ENCODE data around the gene MRPL53. TPM values are rescaled to one million over a fixed set of nuclear protein-coding genes. Genes with fewer than 3 reads are reported as not detected.
A peak's percentile ranks its signal among the peaks of the same experiment; 100 is the strongest.

MRPL53 gene
- total and polyA plus RNA-seq, 2 of the 13 experiments (the other 11 are each of a cell fraction or from before 2014, with no cell fraction given): 34.3 to 51.9 TPM

DNA sequence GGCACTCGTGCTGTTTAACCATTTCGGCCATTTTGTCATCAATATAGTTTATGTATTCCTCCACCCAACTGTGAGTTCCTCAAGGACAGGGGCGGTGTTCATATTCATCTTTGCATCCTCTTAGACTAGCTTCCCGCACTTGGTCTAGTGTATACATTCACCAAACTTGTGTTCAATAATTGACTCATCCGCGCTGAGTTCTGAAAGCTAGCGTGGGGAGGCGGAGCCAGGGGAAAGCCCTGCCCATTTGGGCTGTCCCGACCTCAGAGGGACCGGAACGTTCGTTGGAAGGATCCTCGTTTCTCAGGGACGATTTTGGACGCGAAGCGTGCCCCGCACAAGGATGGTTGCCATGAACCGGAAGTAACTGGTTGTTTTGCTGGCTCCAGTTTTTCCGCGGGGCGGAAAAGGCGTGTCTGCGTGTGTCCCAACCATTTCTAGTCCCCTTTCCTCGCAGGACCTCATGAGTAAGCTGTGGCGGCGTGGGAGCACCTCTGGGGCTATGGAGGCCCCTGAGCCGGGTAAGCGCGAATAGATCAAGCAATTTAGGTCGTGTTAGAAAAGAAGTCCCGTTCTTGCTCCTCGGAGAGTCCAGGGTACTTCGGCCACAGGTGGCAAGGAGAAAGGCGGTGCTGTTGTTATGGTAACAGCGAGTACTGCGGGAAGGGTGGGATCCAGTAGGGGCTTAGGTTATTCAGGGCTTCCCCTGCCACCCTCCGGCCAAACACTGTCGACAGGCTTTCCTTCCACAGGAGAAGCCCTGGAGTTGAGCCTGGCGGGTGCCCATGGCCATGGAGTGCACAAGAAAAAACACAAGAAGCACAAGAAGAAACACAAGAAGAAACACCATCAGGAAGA, 17.6 kb downstream of the MRPL53 start, which contains the start of gene INO80B (continued):
- TF ChIP-seq RFX3 (CRISPR knock-in tag; IDR thresholded peaks at IDR 0.05) (peak; percentile 87), AGO2 (optimal IDR thresholded peaks at IDR 0.05; ENCODE audit: low read depth, low read length) (no peak), GABPB1 (CRISPR knock-in tag; IDR thresholded peaks at IDR 0.05) (peak; percentile 99), ZNF234 (CRISPR knock-in tag; conservative IDR thresholded peaks at IDR 0.05) (no peak), ZSCAN29 (CRISPR knock-in tag; conservative IDR thresholded peaks at IDR 0.05) (no peak; the same call in 1 of the 2 replicates), NR2C2 (CRISPR knock-in tag; IDR thresholded peaks at IDR 0.05; ENCODE audit: borderline replicate concordance) (peak; percentile 99), NFE2 (CRISPR knock-in tag; IDR thresholded peaks at IDR 0.05) (no peak), ZNF569 (CRISPR knock-in tag; IDR thresholded peaks at IDR 0.05; ENCODE audit: borderline replicate concordance) (0 out of 2 replicates have a peak, but pooled peaks have one; percentile 30), TGIF2 (CRISPR knock-in tag; IDR thresholded peaks at IDR 0.05) (peak; percentile 97), NPAS2 (CRISPR knock-in tag; IDR thresholded peaks at IDR 0.05; ENCODE audit: borderline replicate concordance) (no peak), HNF4G (IDR thresholded peaks at IDR 0.05; ENCODE audit: borderline replicate concordance, low read depth, low read length) (peak; percentile 36; the same call in 1 of the 2 replicates), HNF4G (CRISPR knock-in tag; IDR thresholded peaks at IDR 0.05; ENCODE audit: borderline replicate concordance, low read depth) (peak; percentile 86; the same call in 1 of the 2 replicates), SNAI1 (CRISPR knock-in tag; IDR thresholded peaks at IDR 0.05; ENCODE audit: borderline replicate concordance) (no peak), POLR2AphosphoS2 (IDR thresholded peaks at IDR 0.05; ENCODE audit: low read depth, low read length) (peak; percentile 63; the same call in 1 of the 2 replicates)
- TF ChIP-seq, protein P1, sequence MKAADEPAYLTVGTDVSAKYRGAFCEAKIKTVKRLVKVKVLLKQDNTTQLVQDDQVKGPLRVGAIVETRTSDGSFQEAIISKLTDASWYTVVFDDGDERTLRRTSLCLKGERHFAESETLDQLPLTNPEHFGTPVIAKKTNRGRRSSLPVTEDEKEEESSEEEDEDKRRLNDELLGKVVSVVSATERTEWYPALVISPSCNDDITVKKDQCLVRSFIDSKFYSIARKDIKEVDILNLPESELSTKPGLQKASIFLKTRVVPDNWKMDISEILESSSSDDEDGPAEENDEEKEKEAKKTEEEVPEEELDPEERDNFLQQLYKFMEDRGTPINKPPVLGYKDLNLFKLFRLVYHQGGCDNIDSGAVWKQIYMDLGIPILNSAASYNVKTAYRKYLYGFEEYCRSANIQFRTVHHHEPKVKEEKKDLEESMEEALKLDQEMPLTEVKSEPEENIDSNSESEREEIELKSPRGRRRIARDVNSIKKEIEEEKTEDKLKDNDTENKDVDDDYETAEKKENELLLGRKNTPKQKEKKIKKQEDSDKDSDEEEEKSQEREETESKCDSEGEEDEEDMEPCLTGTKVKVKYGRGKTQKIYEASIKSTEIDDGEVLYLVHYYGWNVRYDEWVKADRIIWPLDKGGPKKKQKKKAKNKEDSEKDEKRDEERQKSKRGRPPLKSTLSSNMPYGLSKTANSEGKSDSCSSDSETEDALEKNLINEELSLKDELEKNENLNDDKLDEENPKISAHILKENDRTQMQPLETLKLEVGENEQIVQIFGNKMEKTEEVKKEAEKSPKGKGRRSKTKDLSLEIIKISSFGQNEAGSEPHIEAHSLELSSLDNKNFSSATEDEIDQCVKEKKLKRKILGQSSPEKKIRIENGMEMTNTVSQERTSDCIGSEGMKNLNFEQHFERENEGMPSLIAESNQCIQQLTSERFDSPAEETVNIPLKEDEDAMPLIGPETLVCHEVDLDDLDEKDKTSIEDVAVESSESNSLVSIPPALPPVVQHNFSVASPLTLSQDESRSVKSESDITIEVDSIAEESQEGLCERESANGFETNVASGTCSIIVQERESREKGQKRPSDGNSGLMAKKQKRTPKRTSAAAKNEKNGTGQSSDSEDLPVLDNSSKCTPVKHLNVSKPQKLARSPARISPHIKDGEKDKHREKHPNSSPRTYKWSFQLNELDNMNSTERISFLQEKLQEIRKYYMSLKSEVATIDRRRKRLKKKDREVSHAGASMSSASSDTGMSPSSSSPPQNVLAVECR (CRISPR knock-in tag; IDR thresholded peaks at IDR 0.05; ENCODE audit: borderline replicate concordance): peak; percentile 99
- TF ChIP-seq, protein P2, sequence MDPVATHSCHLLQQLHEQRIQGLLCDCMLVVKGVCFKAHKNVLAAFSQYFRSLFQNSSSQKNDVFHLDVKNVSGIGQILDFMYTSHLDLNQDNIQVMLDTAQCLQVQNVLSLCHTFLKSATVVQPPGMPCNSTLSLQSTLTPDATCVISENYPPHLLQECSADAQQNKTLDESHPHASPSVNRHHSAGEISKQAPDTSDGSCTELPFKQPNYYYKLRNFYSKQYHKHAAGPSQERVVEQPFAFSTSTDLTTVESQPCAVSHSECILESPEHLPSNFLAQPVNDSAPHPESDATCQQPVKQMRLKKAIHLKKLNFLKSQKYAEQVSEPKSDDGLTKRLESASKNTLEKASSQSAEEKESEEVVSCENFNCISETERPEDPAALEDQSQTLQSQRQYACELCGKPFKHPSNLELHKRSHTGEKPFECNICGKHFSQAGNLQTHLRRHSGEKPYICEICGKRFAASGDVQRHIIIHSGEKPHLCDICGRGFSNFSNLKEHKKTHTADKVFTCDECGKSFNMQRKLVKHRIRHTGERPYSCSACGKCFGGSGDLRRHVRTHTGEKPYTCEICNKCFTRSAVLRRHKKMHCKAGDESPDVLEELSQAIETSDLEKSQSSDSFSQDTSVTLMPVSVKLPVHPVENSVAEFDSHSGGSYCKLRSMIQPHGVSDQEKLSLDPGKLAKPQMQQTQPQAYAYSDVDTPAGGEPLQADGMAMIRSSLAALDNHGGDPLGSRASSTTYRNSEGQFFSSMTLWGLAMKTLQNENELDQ (CRISPR knock-in tag; IDR thresholded peaks at IDR 0.05; ENCODE audit: borderline replicate concordance): no peak
- TF ChIP-seq, protein P3, sequence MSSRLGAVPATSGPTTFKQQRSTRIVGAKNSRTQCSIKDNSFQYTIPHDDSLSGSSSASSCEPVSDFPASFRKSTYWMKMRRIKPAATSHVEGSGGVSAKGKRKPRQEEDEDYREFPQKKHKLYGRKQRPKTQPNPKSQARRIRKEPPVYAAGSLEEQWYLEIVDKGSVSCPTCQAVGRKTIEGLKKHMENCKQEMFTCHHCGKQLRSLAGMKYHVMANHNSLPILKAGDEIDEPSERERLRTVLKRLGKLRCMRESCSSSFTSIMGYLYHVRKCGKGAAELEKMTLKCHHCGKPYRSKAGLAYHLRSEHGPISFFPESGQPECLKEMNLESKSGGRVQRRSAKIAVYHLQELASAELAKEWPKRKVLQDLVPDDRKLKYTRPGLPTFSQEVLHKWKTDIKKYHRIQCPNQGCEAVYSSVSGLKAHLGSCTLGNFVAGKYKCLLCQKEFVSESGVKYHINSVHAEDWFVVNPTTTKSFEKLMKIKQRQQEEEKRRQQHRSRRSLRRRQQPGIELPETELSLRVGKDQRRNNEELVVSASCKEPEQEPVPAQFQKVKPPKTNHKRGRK (CRISPR knock-in tag; IDR thresholded peaks at IDR 0.05): peak; percentile 56; the same call in 1 of the 2 replicates

All from HepG2 (cell line).